HL-60 (cell line): Measurements from ENCODE around the gene SERPIND1.

Experiments used
- DNase-seq, 2 experiments: peaks; one replicate each; pipeline ENCODE4 v3.0.0-alpha.2; 2010 to 2020; ENCODE audit warnings: low read depth in 1 of 2, low spot score in 1 of 2
- H3K27ac ChIP-seq: fragments of 250-450 bp; sonication (Bioruptor Pico); replicated peaks from 2 replicates; pipeline ENCODE4 v1.5.1; 2020; ENCODE audit warnings: mild to moderate bottlenecking, moderate library complexity
- H3K27me3 ChIP-seq: fragments of 250-450 bp; sonication (Bioruptor Pico); 2 replicates; pipeline ENCODE4 v1.5.1; 2021; ENCODE audit warnings: mild to moderate bottlenecking, moderate library complexity; ENCODE audit not compliant: insufficient read depth, poor library complexity, severe bottlenecking
- H3K4me3 ChIP-seq: replicated peaks from 2 replicates; pipeline ENCODE4 v1.5.1; 2011; ENCODE audit warnings: mild to moderate bottlenecking, control low read depth, low read length; ENCODE audit not compliant: insufficient read depth
- CTCF ChIP-seq: IDR thresholded peaks from one replicate; pipeline ENCODE4 v1.5.1; 2011; ENCODE audit warnings: low read length, control low read depth, inconsistent platforms; ENCODE audit not compliant: insufficient read depth
- GABPA ChIP-seq: IDR thresholded peaks from 2 replicates; pipeline ENCODE4 v1.6.1; 2012; ENCODE audit warnings: low read depth
- POLR2AphosphoS5 ChIP-seq: IDR thresholded peaks from 2 replicates; pipeline ENCODE4 v1.6.1; 2012; ENCODE audit warnings: low read depth
- SPI1 ChIP-seq: IDR thresholded peaks from 2 replicates; pipeline ENCODE4 v1.6.1; 2012; ENCODE audit warnings: low read depth, mild to moderate bottlenecking, borderline replicate concordance
- TF ChIP-seq, protein P1 (sequence below): IDR thresholded peaks from 2 replicates; pipeline ENCODE4 v1.6.1; 2012; ENCODE audit warnings: low read depth; ENCODE audit not compliant: insufficient replicate concordance

The SERPIND1 gene

DNA sequence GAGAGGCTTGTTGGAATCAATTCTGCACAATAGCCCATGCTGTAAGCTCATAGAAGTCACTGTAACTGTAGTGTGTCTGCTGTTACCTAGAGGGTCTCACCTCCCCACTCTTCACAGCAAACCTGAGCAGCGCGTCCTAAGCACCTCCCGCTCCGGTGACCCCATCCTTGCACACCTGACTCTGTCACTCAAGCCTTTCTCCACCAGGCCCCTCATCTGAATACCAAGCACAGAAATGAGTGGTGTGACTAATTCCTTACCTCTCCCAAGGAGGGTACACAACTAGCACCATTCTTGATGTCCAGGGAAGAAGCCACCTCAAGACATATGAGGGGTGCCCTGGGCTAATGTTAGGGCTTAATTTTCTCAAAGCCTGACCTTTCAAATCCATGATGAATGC lies 13.3 kb downstream of the SERPIND1 start:
- TF ChIP-seq POLR2AphosphoS5 (no peak), GABPA (no peak), CTCF (no peak), SPI1 (no peak)
- TF ChIP-seq, protein P1, sequence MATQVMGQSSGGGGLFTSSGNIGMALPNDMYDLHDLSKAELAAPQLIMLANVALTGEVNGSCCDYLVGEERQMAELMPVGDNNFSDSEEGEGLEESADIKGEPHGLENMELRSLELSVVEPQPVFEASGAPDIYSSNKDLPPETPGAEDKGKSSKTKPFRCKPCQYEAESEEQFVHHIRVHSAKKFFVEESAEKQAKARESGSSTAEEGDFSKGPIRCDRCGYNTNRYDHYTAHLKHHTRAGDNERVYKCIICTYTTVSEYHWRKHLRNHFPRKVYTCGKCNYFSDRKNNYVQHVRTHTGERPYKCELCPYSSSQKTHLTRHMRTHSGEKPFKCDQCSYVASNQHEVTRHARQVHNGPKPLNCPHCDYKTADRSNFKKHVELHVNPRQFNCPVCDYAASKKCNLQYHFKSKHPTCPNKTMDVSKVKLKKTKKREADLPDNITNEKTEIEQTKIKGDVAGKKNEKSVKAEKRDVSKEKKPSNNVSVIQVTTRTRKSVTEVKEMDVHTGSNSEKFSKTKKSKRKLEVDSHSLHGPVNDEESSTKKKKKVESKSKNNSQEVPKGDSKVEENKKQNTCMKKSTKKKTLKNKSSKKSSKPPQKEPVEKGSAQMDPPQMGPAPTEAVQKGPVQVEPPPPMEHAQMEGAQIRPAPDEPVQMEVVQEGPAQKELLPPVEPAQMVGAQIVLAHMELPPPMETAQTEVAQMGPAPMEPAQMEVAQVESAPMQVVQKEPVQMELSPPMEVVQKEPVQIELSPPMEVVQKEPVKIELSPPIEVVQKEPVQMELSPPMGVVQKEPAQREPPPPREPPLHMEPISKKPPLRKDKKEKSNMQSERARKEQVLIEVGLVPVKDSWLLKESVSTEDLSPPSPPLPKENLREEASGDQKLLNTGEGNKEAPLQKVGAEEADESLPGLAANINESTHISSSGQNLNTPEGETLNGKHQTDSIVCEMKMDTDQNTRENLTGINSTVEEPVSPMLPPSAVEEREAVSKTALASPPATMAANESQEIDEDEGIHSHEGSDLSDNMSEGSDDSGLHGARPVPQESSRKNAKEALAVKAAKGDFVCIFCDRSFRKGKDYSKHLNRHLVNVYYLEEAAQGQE = no peak

GRCh38 chr22:20787746-20788626 lies 14.1 kb downstream of the SERPIND1 start:
- H3K27ac ChIP-seq = no peak overlapping the region
- no peak for DNase-seq
- H3K27me3 ChIP-seq = no peaks in the 10 kb centered on the region
- TF ChIP-seq POLR2AphosphoS5 = no peak
- TF ChIP-seq, protein P1 = no peak
- no peak for TF ChIP-seq SPI1
- TF ChIP-seq CTCF = no peak
- no peak for TF ChIP-seq GABPA
- no peak overlapping the region for H3K4me3 ChIP-seq

More for the DNA sequence above, 13.3 kb downstream of the SERPIND1 start:
- no peak overlapping the region for H3K4me3 ChIP-seq
- H3K27me3 ChIP-seq = no peaks in the 10 kb centered on the region
- no peak overlapping the region for H3K27ac ChIP-seq
- DNase-seq = no peak

GRCh38 chr22:20788627-20789344 lies 14.9 kb downstream of the SERPIND1 start:
- H3K4me3 ChIP-seq = no peak overlapping the region
- no peak for TF ChIP-seq CTCF
- no peak for TF ChIP-seq GABPA
- TF ChIP-seq POLR2AphosphoS5 = no peak
- TF ChIP-seq SPI1 = no peak
- TF ChIP-seq, protein P1 = no peak
- H3K27me3 ChIP-seq = no peaks in the 10 kb centered on the region
- no peak for DNase-seq
- no peak overlapping the region for H3K27ac ChIP-seq
